Measurements from ENCODE around the gene XRCC5.

DNA sequence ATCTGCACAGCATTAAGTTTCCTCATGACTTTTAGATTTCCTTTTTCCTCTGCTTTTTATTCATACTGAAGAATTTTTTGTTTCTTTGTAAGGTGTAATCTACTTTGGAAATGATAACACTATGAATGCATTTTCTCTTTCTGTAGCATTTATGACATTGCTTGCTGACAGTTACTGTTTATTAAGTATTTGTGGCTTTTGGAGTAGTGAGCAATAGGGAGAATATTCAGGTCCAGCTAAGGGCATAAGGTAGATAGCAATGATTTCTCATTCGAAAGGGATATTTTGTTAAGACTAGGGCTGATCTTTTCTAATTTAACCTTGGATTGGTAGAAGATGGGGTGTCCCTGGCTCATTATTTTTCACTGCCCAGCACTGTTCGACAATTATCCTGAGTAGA lies 80.3 kb downstream of the XRCC5 start:
- TF ChIP-seq, protein P1, sequence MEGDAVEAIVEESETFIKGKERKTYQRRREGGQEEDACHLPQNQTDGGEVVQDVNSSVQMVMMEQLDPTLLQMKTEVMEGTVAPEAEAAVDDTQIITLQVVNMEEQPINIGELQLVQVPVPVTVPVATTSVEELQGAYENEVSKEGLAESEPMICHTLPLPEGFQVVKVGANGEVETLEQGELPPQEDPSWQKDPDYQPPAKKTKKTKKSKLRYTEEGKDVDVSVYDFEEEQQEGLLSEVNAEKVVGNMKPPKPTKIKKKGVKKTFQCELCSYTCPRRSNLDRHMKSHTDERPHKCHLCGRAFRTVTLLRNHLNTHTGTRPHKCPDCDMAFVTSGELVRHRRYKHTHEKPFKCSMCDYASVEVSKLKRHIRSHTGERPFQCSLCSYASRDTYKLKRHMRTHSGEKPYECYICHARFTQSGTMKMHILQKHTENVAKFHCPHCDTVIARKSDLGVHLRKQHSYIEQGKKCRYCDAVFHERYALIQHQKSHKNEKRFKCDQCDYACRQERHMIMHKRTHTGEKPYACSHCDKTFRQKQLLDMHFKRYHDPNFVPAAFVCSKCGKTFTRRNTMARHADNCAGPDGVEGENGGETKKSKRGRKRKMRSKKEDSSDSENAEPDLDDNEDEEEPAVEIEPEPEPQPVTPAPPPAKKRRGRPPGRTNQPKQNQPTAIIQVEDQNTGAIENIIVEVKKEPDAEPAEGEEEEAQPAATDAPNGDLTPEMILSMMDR (IDR thresholded peaks at IDR 0.05) = no peak
- no peak for TF ChIP-seq POLR2A (IDR thresholded peaks at IDR 0.05)

Data from tibial nerve (tissue), 3 donors.